Astrocyte of the spinal cord (primary cell): ENCODE results near the gene ZP2.
"Not testable (repeated sequence)": the region's sequence is repeated elsewhere in the genome, so short reads cannot be mapped to it uniquely, and the experiment has no call there.

ENCODE experiments used
- DNase-seq: peaks from one replicate; pipeline ENCODE4 v3.0.0; 2011; ENCODE audit warnings: low read depth, low spot score
- H3K4me3 ChIP-seq: 2 replicates; pipeline ENCODE4 v1.5.1; 2011; ENCODE audit warnings: low read depth, mild to moderate bottlenecking, low read length, moderate library complexity
- in situ Hi-C: cut with HindIII; loops from 2 replicates; pipeline ENCODE4 v1.10.0; 2017; ENCODE audit warnings: low sequenced_read_pairs
- TF ChIP-seq, protein P1 (sequence below): IDR thresholded peaks from 2 replicates; pipeline ENCODE4 v1.5.1; 2012; ENCODE audit warnings: low read depth, mild to moderate bottlenecking, low read length, inconsistent platforms

ZP2 gene

GRCh38 chr16:21183995-21184394 is 27.4 kb downstream of the ZP2 start:
- DNase-seq: no peak
- H3K4me3 ChIP-seq: no peak overlapping the region
- in situ Hi-C loops: loop anchor here (10.0 kb wide), 1 partner anchor 121 kb away; no protein-coding TSS in a partner anchor
- TF ChIP-seq, protein P1, sequence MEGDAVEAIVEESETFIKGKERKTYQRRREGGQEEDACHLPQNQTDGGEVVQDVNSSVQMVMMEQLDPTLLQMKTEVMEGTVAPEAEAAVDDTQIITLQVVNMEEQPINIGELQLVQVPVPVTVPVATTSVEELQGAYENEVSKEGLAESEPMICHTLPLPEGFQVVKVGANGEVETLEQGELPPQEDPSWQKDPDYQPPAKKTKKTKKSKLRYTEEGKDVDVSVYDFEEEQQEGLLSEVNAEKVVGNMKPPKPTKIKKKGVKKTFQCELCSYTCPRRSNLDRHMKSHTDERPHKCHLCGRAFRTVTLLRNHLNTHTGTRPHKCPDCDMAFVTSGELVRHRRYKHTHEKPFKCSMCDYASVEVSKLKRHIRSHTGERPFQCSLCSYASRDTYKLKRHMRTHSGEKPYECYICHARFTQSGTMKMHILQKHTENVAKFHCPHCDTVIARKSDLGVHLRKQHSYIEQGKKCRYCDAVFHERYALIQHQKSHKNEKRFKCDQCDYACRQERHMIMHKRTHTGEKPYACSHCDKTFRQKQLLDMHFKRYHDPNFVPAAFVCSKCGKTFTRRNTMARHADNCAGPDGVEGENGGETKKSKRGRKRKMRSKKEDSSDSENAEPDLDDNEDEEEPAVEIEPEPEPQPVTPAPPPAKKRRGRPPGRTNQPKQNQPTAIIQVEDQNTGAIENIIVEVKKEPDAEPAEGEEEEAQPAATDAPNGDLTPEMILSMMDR: no peak

DNA sequence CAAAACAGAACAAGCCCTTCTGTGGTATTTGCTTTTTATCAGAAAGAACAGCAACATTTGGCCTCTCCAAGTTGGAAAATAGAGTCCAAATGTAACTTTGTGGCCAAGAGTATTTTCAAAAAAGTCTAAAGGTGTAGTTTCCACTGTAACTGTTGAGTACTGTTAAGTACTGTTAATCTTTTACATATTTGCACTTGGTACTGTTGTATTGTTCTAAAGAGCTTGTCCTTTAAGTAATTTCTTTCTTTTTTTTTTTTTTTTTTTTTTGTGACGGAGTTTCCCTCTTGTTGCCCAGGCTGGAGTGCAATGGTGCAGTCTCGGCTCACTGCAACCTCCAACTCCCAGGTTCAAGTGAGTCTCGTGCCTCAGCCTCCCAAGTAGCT is 31.4 kb downstream of the ZP2 start:
- TF ChIP-seq, protein P1: no peak
- no peak for DNase-seq
- in situ Hi-C loops: loop anchor here (10.0 kb wide), 1 partner anchor 125 kb away; no protein-coding TSS in a partner anchor
- H3K4me3 ChIP-seq: no peak overlapping the region

DNA sequence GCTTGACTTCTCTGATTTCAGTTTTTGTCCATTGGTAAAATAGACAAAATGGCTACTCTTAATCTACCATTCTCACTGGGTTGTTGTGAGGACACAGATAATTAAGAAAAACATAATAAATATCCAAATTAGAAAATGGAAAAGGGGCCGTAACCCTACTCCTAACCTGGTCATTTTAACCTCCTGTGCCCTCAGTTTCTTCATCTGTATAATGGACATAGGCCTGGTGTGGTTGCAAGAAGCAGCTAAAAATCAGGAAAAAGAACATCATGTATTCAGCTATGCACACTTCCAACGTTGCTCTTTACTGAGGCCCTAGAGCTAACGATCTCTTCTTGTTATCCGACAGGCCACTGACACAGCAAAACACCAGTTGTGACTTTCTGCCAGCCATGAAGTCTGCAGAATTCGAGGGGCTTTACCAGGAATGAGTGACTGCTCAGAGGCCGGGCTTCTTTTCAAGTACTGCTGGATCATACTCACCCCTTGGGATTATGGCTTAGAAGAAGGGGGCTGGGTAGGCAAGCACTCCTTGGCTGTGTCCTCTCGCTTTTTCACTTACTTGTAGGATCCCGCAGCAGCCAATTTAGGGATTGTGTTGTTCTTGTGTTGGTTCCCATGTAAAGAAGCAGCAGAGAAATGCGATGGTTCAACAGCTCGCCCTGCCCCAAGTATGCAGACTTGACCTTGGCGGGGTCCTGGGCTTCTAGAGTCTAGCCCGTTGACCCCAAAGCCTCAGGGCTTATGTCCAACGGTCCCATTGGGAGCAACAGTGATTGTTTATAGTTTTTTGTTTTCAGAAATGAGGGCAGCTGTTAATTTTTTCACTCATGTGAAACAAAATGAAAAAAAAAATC is 32.0 kb downstream of the ZP2 start:
- TF ChIP-seq, protein P1: no peak
- H3K4me3 ChIP-seq: no peak overlapping the region
- DNase-seq: no peak
- in situ Hi-C loops: no loop called here

- in situ Hi-C loops: no loop called here
- DNase-seq: no peak
- H3K4me3 ChIP-seq: no peak overlapping the region
- TF ChIP-seq, protein P1: no peak
Observed at GRCh38 chr16:21175397-21175796, 36.0 kb downstream of the ZP2 start.

GRCh38 chr16:21172650-21173049 is 38.7 kb downstream of the ZP2 start:
- TF ChIP-seq, protein P1: no peak
- H3K4me3 ChIP-seq: no peak overlapping the region
- in situ Hi-C loops: no loop called here
- no peak for DNase-seq

DNA sequence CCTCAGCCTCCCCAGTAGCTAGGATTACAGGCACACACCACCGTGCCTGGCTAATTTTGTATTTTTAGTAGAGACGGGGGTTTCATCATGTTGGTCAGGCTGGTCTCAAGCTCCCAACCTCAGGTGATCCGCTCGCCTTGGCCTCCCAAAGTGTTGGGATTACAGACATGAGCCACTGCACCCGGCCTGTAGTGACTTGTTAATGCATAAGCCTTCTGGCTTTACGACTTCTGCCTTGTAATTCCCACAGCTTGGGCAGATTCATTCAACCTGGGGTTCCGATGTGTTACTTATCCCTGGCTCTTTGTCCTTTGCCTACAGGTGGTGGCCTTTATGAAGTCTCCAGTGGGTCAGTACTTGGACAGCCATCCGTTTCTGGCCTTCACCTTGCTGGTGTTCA is 41.3 kb downstream of the ZP2 start:
- DNase-seq, in situ Hi-C loops: not testable (repeated sequence)

DNA sequence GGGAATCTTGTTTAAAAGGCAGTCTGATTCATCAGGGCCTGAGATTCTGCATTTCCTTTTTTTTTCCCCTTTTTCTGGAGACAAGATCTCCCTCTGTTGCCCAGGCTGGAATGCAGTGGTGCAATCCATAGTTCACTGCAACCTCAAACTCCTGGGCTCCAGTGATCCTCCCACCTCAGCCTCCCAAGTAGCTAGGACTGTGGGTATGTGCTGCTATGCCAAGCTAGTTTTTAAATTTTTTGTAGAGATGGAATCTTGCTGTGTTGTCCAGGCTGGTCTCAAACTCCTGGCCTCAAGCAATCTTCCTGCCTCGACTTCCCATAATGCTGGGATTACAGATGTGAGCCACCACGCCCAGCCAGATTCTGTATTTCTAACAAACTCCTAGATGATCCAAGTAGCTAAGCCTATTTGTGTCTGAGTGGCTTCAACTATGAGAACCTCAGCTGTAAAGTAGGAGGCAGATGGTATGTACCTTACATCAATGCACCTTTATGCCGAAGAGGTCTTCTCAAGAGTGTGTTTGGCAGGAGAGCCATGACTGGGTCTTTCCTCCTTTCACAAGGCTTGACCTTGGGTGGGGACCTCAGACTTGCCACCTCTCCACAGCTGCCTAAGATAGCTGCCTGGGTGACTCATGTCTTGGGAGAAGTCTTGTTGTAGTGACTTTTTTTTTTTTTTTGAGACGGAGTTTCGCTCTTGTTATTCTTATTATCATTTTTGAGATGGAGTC is 42.0 kb downstream of the ZP2 start:
- TF ChIP-seq, protein P1: no peak
- in situ Hi-C loops: no loop called here
- peak; percentile 44 for DNase-seq
- no peak overlapping the region for H3K4me3 ChIP-seq

More for the DNA sequence above, 41.3 kb downstream of the ZP2 start:
- H3K4me3 ChIP-seq: not testable (repeated sequence)
